Activated CD4-positive, alpha-beta T cell treated with anti-CD3 and anti-CD28 coated beads, Interleukin-2, amount 50 U/mL, for 1 hour (primary cell): ENCODE measurements around the gene MAJIN.
"Not testable (repeated sequence)": the region's sequence is repeated elsewhere in the genome, so short reads cannot be mapped to it uniquely, and the experiment has no call there.

Experiments
- DNase-seq: peaks from one replicate; pipeline ENCODE4 v3.0.0-alpha.2; 2020

MAJIN gene

GRCh38 chr11:64971421-64972233 lies at the start of gene MAJIN:
TSS of gene MAJIN (minus strand) at chr11:64972108. CDS start at chr11:64959405, 12,703 bp downstream.
- peak; percentile 89 for DNase-seq

GRCh38 chr11:65021509-65021908 lies 49.6 kb upstream of the MAJIN start:
- DNase-seq, result no peak

GRCh38 chr11:65021003-65021402 lies 49.1 kb upstream of the MAJIN start:
- no peak for DNase-seq

- no peak for DNase-seq
Measured at GRCh38 chr11:65019824-65020223, 47.9 kb upstream of the MAJIN start.

- no peak for DNase-seq
Measured at GRCh38 chr11:65017937-65018336, 46.0 kb upstream of the MAJIN start.

GRCh38 chr11:65016705-65017104 lies 44.8 kb upstream of the MAJIN start:
- no peak for DNase-seq

- no peak for DNase-seq
Measured at GRCh38 chr11:65014726-65015227, 42.9 kb upstream of the MAJIN start.

GRCh38 chr11:65013888-65014725 lies 42.2 kb upstream of the MAJIN start, which contains the start of gene ARL2:
TSS of gene ARL2 (plus strand) at chr11:65014160. CDS start at chr11:65014208, 48 bp downstream.
- DNase-seq, result peak; percentile 81

GRCh38 chr11:65013130-65013887 lies 41.4 kb upstream of the MAJIN start:
- DNase-seq, result peak; percentile 89

GRCh38 chr11:65008873-65009272 lies 37.0 kb upstream of the MAJIN start:
- no peak for DNase-seq

GRCh38 chr11:65008016-65008415 lies 36.1 kb upstream of the MAJIN start:
- DNase-seq, result no peak

GRCh38 chr11:65003968-65004367 lies 32.1 kb upstream of the MAJIN start:
- not testable (repeated sequence) for DNase-seq

- no peak for DNase-seq
Measured at GRCh38 chr11:65003282-65003681, 31.4 kb upstream of the MAJIN start.

GRCh38 chr11:65002706-65003105 lies 30.8 kb upstream of the MAJIN start:
- DNase-seq, result no peak

- DNase-seq, result no peak
Measured at GRCh38 chr11:64999478-64999877, 27.6 kb upstream of the MAJIN start.

- no peak for DNase-seq
Measured at GRCh38 chr11:64998690-64999431, 27.0 kb upstream of the MAJIN start.

- no peak for DNase-seq
Measured at GRCh38 chr11:64998141-64998540, 26.2 kb upstream of the MAJIN start.

- no peak for DNase-seq
Measured at GRCh38 chr11:64996710-64997380, 24.9 kb upstream of the MAJIN start, which contains the start of gene BATF2. TSS of gene BATF2 (minus strand) at chr11:64996971. CDS start at chr11:64996914, 57 bp downstream.

GRCh38 chr11:64996327-64996709 lies 24.4 kb upstream of the MAJIN start:
- no peak for DNase-seq

- no peak for DNase-seq
Measured at GRCh38 chr11:64994318-64994717, 22.4 kb upstream of the MAJIN start.

GRCh38 chr11:64990222-64990923 lies 18.5 kb upstream of the MAJIN start:
- no peak for DNase-seq
